LNCAP (cell line): Measurements from ENCODE around the gene KRTAP21-3.

Source experiments
- TF ChIP-seq, protein P1 (sequence below): fragments of 450-650 bp; IDR thresholded peaks from 2 replicates; pipeline ENCODE4 v1.5.1; 2017; ENCODE audit warnings: mild to moderate bottlenecking

The KRTAP21-3 gene

GRCh38 chr21:30695956-30696355 lies 22.6 kb downstream of the KRTAP21-3 start:
- TF ChIP-seq, protein P1, sequence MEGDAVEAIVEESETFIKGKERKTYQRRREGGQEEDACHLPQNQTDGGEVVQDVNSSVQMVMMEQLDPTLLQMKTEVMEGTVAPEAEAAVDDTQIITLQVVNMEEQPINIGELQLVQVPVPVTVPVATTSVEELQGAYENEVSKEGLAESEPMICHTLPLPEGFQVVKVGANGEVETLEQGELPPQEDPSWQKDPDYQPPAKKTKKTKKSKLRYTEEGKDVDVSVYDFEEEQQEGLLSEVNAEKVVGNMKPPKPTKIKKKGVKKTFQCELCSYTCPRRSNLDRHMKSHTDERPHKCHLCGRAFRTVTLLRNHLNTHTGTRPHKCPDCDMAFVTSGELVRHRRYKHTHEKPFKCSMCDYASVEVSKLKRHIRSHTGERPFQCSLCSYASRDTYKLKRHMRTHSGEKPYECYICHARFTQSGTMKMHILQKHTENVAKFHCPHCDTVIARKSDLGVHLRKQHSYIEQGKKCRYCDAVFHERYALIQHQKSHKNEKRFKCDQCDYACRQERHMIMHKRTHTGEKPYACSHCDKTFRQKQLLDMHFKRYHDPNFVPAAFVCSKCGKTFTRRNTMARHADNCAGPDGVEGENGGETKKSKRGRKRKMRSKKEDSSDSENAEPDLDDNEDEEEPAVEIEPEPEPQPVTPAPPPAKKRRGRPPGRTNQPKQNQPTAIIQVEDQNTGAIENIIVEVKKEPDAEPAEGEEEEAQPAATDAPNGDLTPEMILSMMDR, result no peak

- TF ChIP-seq, protein P1, result no peak
Observed at GRCh38 chr21:30689822-30690221, 28.8 kb downstream of the KRTAP21-3 start.

GRCh38 chr21:30684506-30684905 lies 34.1 kb downstream of the KRTAP21-3 start:
- TF ChIP-seq, protein P1, result no peak

- TF ChIP-seq, protein P1, result no peak
Observed at GRCh38 chr21:30680586-30680985, 38.0 kb downstream of the KRTAP21-3 start.

DNA sequence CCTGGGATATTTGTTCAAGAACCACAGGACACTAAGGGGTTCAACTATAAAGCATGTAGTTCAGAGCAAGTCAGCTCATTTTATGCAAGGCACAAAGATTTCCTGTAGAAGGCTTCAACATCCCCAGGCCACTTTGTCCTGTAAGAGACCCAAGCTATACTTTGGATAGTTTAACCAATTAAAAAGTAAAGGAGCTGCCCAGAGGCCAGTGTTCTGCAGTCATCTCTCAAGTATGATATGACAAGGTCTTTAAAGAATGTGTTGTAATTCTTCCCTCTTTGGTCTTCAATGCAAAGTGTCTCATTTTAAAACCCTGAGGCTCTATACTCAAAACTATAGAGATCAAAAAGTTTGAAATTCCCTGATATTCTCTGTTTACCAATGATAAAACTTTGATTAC lies 41.8 kb downstream of the KRTAP21-3 start:
- TF ChIP-seq, protein P1, result no peak

DNA sequence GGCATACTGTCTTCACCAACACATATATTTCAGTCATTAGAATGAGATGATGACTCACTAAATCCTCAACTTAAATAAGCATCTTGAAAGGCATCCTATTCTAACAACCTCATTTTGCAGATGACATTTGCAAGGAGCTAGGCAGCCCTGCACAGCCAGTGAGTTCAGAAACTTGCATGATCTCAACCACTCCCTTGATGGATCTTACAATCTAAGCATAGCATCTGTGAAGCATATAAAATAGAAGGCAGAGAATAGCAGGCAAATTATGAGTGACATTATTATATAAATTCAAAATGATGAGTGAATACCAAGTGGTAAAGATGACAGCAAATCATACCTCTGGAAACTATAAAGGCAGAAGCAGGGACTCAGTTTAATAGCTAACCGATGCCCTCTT lies 44.3 kb downstream of the KRTAP21-3 start:
- TF ChIP-seq, protein P1, result no peak

DNA sequence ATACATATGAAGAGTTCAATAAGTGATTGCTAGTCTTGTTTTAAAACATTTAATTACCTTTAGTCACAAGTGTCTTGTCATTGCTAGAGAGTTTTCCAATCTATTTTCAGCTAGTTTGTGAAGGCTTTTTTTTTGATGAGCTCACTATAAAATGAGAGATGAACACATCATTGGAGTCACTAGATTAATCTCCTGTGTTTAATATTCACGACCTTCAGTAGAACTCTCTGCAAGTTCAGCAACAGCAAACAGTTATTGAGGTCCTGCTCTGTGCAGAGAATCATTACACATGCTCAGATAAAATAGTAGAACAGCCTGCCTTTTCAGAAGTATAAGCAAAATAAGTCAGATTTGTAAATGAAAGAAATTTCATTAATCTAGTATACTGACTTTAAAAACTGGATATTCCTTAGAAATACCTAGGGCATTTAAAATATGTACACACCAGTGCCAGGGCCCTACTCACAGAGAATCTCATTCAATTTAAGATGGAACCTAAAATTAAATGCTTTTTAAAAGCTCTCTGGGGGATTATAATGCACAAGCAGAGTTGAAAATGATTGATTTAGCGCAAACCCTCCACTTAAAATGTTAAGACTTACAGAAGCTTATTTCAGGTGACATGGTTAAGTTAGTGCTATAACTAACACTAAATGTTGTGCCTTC lies 45.5 kb downstream of the KRTAP21-3 start:
- TF ChIP-seq, protein P1, result no peak

DNA sequence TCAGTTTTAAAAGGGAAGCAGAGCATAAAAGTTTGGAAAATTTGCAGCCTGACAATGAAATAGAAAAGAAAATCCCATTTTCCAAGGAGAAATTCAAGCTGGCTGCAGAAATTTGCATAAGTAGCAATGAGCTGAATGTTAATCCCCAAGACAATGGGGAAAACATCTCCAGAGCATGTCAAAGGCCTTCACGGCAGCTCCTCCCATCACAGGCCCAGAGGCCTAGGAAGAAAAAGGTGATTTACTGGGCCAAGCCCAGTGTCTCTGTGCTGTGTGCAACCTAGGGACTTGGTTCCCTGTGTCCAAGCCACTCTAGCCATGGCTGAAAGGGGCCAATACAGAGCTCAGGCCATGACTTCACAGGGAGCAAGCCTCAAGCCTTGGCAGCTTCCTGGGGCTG lies 49.8 kb downstream of the KRTAP21-3 start:
- TF ChIP-seq, protein P1, result no peak
